GDM1 (cell line): ENCODE data around the gene ANO4.
"Not testable (repeated sequence)": the region's sequence is repeated elsewhere in the genome, so short reads cannot be mapped to it uniquely, and the experiment has no call there.

Experiments
- DNase-seq: peaks from one replicate; lab custom pipeline; 2025; lab: John Stamatoyannopoulos, UW

The ANO4 gene

DNA sequence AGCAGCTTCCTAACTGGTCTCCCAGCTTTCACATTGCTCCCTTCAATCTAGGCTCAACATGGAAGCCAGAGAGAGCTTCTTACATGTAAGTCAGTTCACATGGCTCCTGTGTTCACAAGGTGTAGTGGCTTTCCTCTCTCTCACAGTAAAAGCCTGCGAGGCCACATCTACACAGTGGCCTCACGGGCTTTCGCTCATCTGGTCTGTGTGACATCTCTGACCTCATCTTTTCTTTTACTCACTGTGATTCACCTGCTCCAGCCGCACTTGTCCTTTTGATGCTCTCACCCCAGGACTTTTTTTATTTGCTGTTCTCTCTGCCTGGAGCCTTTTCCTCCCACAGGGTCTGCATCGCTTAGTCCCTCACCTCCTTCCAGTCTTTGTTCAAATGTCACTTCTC, 293.3 kb downstream of the ANO4 start:
- DNase-seq: no peak

DNA sequence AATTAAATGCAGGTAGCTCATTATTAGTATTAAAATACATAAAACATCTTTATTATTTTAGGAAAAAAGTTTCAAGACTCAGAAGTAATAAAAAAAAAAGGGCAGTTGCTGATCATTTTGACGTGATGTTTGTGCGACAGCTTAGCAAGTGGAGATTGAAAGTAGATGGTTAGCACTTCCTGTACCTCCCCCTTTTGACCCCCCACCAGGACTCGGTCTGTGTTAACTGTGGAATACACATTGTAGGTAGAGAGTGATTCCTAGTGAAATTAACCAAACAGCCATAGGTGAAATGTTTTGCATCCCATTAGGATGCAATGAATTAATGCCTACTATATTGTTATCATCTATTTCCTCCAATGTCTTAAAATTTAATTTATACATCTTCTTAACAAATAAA, 294.7 kb downstream of the ANO4 start:
- DNase-seq: no peak

DNA sequence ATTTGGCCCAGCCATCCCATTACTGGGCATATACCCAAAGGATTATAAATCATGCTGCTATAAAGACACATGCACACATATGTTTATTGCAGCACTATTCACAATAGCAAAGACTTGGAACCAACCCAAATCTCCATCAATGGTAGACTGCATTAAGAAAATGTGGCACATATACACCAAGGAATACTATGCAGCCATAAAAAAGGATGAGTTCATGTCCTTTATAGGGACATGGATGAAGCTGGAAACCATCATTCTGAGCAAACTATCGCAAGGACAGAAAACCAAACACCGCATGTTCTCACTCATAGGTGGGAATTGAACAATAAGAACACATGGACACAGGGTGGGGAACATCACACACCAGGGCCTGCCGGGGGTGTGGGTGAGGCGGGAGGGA, 295.6 kb downstream of the ANO4 start:
- not testable (repeated sequence) for DNase-seq

DNA sequence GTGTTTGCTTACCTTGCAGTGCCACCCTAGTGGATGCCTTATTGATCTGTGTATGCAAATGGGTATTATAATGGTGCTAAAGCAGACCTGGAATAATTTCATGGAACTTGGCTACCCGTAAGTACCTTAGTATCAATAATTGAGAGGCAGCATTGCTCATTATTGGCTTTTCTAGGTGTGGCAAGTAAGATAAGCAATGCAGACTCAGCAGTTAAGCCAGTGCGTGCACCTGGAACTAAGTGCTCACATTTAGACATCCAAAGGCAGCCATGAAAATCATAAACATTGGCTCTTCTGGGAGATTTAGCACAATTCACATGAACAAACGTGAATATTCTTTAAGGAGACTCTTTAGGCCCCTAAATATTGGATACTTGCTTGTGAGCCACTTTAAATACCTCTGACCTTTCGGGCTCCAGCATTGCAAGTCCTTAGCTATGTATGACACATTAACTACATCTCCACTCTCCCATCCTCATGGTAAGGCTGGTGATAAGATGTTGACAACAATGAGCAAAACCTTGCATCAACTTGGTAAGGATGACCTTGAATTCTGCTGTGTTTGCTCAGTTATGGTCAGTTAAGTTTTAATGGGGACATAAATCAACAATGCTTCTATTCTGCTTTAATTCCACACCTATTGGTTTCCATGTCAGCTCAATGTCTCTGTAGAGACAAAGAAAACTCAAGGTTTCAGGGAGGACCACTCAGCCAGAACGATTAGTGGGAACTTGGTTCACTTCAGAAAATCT, 303.4 kb downstream of the ANO4 start:
- DNase-seq: no peak

DNA sequence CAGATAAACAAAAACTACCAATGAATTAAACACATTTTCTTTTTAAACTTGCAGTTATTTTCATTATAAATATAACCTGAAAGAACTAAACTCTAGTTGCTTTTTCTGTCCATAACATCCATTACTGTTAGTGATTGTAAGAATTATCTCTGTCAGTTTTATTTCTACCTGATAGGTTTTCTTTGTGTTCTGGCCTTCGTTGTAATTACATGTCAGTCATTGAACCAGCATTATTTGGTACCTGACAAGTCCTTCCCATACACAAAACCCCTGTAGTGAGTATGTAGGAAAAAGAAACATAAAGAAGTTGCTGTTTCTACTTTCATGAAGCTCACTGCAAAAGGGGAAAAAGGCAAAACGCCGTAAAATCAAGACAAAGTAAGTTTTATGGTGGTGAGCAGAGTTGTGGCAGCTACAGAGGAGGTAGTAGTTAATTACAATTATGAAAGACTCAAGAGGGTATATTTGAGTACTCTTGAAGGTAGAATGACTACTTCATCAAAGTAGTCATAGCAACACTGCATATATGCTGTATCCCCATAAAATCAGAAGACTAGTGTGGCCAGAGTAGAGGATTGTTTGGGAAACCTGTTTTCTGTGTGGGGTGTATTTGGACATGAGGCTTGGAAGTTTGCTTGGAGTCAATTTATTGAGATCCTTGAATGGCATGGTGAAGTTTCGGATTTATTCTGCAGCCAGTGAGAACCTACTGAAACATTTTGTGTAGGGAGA, 312.6 kb downstream of the ANO4 start:
- DNase-seq: no peak

DNA sequence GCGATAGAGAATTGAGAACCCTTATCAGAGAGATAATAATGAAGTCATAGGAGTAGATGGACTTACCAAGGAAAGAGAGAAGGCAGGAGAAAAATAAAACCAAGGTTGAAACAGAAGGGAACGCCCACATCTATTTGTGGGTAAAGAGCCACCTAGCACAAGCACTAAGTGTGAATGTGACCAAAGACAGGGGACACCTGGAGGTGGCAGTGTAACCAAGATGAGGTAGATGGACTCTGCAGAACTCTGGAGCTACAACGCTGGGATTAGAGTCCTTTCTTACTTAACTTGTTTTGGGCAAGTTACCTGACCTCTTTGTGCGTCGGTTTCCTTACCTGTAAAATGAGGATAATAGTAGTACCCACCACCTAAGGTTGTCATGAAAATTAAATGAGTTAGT, 313.6 kb downstream of the ANO4 start:
- no peak for DNase-seq

DNA sequence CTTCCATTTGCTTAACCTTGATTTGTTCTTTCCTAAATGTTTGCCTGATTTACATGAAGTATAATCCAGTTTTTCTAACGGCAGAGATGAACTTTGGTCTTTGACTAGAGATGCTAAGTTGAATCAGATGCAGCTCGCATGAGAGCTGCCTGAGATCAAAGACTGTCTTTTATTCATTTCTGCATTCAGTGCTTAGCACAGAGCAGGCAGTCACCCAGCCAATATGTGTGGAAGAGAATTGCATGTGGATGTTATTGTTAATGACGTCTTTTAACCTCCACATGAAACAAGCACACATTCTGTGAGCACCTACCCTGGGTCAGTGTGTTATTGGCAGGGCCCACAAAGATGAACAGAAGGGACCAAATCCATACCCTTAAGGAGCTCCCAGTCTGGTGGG, 316.3 kb downstream of the ANO4 start:
- no peak for DNase-seq

DNA sequence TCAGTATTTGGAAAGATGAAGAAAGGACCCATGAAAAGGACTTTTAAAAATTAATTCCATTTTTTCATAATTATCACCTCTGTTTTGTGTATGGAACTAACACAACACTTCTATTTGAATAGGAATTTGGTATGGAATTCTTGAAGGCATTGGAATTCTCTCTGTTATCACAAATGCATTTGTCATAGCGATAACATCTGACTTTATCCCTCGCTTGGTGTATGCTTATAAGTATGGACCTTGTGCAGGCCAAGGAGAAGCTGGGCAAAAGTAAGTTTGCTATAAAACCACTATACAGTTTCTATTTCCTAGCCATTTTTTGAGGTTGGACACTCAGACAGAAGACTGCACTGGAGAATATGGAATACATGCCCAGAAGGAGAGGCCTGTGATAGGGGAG, 316.9 kb downstream of the ANO4 start:
- DNase-seq: no peak

DNA sequence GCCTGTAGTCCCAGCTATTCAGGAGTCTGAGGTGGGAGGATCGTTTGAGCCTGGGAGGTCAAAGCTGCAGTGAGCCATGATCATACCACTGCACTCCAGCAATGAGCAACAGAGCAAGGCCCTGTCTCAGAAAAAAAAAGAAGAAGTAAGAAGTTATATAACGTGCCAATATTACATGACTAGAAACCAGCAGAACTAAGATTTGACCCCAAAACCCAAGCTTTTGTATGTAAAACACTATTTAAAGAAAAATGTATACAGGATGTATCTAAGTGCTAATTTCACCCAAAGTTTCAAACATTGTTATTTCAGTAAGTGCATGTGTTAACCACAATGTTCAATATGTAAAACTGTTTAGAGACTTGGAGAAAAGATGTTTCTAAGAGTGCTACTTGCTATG, 320.8 kb downstream of the ANO4 start:
- no peak for DNase-seq

DNA sequence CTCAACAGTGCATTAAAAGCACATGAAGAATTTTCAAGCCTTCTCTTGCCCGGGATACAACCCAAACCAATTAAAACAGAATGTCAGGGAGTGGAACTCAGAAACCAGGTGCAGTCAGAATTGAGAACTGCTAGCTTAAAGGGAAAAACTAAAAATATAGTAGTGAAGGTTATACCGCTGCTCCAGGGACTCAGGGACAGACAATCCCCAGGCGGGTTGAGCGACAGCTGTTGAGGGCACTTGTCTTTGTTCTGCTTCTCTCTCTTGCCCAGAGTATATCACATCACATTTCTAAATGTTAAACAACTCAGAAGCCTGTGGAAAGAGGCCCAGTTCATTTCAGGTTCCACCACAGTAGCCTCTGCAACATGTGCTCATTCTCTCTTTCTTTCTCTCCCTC, 322.3 kb downstream of the ANO4 start:
- DNase-seq: no peak

DNA sequence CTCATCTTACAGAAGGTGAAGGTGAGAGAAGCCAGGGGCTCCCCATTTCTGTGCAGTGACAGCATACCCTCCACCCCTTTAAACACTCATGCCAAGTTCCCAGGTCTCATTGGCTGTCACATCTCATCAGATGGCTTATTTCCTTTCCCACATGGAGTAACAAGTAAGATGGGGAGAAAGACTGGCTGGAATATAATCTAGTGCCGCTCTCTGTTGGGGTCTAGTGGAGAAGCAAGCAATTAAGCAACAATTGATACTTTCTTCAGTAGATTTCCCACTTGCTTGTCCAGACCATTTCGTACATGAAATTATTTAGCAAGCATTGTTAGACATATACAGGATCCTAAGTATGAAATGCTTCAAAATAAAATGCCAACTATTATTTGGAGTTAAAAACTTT, 323.3 kb downstream of the ANO4 start:
- no peak for DNase-seq

DNA sequence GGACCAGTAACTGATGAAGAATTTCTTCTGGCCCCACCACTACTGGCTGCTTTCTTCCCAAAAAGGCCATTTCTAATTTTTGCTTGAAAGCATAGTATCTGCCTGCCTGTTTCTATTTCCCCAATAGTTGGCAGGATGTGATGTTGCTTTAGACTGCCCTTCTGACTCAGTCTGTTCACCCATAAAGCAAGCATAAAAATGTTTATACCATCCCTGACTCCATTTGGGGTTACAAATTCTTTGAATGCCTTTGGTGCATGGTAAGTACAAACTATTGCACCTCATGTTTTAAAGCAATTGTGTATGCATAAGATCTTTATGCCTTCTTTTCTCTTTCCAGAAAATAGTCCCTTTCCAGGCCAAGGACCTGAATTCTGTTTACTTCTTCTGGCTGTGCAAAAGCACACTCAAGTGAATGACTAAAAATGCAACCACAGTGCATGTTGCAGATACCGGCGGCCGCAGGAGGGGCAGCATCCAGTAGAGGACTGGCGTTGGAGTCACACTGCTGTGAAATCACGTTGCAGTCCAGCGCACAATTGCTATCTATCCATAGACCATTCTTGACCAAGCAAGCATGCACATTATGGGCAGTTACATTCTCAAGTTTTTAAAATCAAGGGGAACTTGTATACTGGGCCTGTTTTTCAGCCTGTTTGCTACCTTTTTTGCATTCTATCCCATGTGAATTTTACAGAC, 333.1 kb downstream of the ANO4 start:
- no peak for DNase-seq

DNA sequence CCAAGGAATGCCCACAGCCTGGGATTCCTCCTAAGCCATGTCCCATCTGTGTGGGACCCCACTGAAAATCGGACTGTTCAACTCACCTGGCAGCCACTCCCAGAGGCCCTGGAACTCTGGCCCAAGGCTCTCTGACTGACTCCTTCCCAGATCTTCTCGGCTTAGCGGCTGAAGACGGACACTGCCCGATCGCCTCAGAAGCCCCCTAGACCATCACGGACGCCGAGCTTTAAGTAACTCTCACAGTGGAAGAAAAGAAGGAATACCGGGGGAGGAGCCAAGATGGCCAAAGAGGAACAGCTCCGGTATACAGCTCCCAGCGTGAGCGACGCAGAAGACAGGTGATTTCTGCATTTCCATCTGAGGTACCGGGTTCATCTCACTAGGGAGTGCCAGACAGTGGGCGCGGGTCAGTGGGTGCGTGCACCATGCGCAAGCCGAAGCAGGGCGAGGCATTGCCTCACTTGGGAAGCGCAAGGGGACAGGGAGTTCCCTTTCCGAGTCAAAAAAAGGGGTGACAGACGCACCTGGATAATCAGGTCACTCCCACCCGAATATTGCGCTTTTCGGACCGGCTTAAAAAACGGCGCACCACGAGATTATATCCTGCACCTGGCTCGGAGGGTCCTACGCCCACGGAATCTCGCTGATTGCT, 351.3 kb downstream of the ANO4 start:
- not testable (repeated sequence) for DNase-seq

DNA sequence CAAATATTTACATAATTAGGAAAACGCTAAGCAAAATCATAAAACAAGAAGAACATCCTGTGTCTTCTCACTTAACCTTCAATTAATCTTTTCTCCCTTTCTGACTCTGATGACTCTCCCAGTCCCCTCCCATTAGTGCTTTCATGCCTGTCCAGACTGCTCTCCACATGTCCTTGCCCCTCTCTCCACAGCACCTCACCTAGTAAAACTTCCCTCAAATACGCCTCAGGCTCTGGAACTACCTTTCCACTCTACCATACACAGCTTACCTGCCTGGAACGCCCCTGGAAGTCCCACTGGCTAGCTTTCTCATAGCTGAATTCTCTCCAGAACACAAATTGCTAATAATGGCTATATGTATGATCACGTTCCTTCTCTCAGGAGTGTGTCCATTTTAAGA, 370.7 kb downstream of the ANO4 start:
- DNase-seq: no peak

DNA sequence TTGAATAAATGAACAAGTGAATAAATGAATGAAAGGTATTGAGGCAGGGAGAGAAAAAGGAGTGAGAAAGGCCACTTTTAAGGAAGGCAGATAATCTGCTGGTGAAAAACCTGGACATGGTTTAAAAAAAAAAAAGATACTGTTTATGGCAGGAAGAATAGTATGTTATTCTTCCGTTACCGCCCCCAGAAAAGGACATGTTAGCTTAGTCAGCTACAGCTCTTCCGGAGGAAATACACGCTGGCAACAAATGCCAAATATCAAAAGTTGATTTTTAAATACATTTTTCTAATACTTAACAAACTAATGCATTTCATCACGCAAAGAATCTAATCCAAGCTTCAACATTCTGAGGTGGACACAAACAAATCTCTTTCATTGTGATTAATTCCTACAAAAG, 372.3 kb downstream of the ANO4 start:
- no peak for DNase-seq

DNA sequence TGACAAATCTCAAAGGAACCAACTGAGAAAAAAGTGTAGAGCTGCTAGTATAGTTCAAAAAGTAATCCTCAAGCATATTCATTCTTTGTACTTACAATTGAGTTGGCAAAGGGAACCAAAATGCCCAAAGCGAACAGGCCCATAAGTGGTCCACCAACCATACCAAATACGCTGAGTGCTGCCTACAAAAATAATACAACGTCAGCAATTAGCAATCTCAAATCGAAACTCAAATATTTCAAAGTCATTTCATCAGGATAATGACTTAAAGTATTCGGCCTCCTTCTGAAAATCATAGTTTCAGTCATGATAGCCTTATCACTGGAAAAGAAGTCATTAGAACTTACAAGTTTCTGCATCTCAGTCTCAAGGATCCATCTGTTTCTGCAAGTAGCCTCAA, 373.4 kb downstream of the ANO4 start:
- DNase-seq: no peak

DNA sequence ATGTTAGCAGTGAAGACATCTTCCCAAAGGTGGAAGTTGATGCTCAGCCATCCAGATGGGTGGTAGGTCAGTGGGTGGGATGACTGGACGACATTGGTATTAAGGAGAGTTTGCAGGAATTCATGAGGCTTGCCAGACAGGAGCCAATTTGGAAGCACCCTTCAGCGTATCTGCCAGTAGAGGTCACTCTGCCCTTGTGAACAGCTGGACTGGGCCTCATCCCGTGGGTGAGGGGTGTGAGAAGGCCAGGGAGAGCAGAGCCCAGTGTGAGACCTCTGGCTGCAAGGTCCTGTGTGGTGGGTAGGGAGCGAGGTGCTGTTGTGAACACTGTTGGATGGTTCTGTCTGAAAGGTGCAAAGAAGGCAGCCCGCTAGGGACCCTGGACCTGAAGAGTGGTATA, 377.7 kb downstream of the ANO4 start:
- no peak for DNase-seq

DNA sequence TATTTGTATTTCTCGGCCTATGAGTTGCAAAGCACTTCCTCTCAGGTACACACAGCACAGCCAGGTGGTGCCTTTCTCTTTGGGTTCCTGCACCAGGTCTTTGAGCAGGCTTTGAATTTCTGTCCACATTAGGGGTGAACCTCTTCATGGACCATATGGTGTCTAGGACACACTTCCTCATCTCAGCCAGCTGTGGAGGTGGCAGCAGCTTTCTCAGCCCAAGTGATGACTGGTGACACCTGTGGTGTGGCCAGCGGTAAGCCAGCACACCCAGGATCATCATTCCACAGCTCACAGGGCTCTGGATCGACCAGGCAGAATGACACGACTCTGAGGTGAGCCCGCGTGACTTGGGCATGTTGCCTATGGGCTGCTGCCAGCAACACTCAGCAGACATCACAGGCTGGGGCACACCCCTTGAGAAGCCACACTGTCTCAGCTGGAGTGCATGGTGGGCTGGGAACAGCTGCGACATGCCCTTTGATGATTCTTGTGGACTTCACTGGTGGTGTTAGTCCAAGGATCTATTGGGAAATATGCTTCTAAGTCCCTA, 378.7 kb downstream of the ANO4 start:
- no peak for DNase-seq

DNA sequence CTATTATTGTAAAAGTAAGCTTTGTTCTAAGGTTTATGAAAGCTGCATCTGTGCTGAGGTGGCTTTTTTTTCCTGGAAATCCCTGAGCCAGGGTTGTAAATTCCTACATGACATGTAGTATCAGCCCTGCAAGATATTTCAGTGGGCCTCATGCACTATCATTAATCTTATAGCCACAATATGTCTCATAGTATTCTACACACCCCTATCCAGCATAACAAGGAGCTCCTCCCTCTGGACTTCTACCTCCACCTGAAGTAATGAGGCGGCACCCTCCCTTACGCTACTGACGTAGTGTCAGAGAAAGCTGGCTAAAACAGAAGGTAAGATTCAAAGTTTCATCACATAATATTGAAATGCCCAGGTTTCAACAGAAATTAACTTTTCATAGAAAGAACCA, 380.0 kb downstream of the ANO4 start:
- DNase-seq: no peak
